ENCODE results near the gene A4GNT. TPM values are rescaled to one million over a fixed set of nuclear protein-coding genes. Genes with fewer than 3 reads are reported as not detected.
"Not testable (repeated sequence)": the region's sequence is repeated elsewhere in the genome, so short reads cannot be mapped to it uniquely, and the experiment has no call there.

Gene A4GNT
- total RNA-seq, result 1 to 10 TPM in 1 of 8 experiments, under 1 TPM in 4, not detected in 3; 0.19 to 1.4 (median 0.40) TPM

- Histone ChIP-seq H3K27ac (no peak within 1 kb of the TSS), H3K4me1 (replicated peaks in 1 of 2) (no peaks in the 10 kb centered on the region), H3K4me3 (no peak within 1 kb of the TSS)
- no peak for ATAC-seq (replicated peaks in 6 of 8)
- in situ Hi-C loops (cut with MboI; ENCODE audit: low pct_unique_long_range_greater_than_20kb in 2 of 9, low sequenced_read_pairs in 9 of 9, unreplicated experiment in 9 of 9), result no loop called here
- WGBS, 10 experiments, result 40 to 80% (median 60%) methylated on average over 1 of the region's 1 CpG; no CpG with 5 or more reads in 5 of the 10 experiments
These were observed at the start of gene A4GNT for GRCh38 chr3:138132239-138132638. Gene A4GNT, minus strand, starts transcription at chr3:138132390. Its CDS starts 1,134 bp downstream, at chr3:138131256.

GRCh38 chr3:138180375-138181029 lies 48.3 kb upstream of the A4GNT start:
- in situ Hi-C loops (cut with MboI; ENCODE audit: low pct_unique_long_range_greater_than_20kb in 2 of 9, low sequenced_read_pairs in 9 of 9, unreplicated experiment in 9 of 9), result no loop called here
- 0 to 37% (median 15%) methylated on average over 1 to 2 of the region's 2 CpGs; no CpG with 5 or more reads in 1 of the 10 experiments for WGBS, 10 experiments
- Histone ChIP-seq H3K4me3 (no peak overlapping the region), H3K27ac (no peak overlapping the region), H3K4me1 (replicated peaks in 1 of 2) (no peaks in the 10 kb centered on the region)
- ATAC-seq (replicated peaks in 6 of 8), result peak; percentile 75 to 87 (median 84)

GRCh38 chr3:138174421-138175131 lies 42.4 kb upstream of the A4GNT start, which contains the start of gene DBR1:
Gene DBR1, minus strand, starts transcription at chr3:138174921. Its CDS starts 126 bp downstream, at chr3:138174795.
- in situ Hi-C loops (cut with MboI; ENCODE audit: low pct_unique_long_range_greater_than_20kb in 2 of 9, low sequenced_read_pairs in 9 of 9, unreplicated experiment in 9 of 9), result no loop called here
- peak within 1 kb of the TSS; percentile 4 to 49 for H3K27ac ChIP-seq
- peaks cover 3 to 10% of the 10 kb centered on the region in 2 donors for H3K4me1 ChIP-seq (replicated peaks in 1 of 2)
- WGBS, 10 experiments, result 0 to 3% (median 0%) methylated on average over 6 to 20 of the region's 38 CpGs; no CpG with 5 or more reads in 1 of the 10 experiments
- peak within 1 kb of the TSS; percentile 58 to 85 (median 77) for H3K4me3 ChIP-seq
- peak; percentile 96 to 98 (median 97) for ATAC-seq (replicated peaks in 6 of 8)

GRCh38 chr3:138173769-138174420 lies 41.7 kb upstream of the A4GNT start:
- H3K4me3 ChIP-seq, result peak overlapping the region; percentile 58 to 85 (median 77)
- H3K27ac ChIP-seq, result no peak overlapping the region
- ATAC-seq (replicated peaks in 6 of 8), result no peak
- WGBS, 10 experiments, result 0 to 64% (median 45%) methylated on average over 1 to 13 of the region's 13 CpGs; no CpG with 5 or more reads in 2 of the 10 experiments
- in situ Hi-C loops (cut with MboI; ENCODE audit: low pct_unique_long_range_greater_than_20kb in 2 of 9, low sequenced_read_pairs in 9 of 9, unreplicated experiment in 9 of 9), result no loop called here
- H3K4me1 ChIP-seq (replicated peaks in 1 of 2), result peaks cover 3 to 10% of the 10 kb centered on the region in 2 donors

GRCh38 chr3:138172625-138173024 lies 40.4 kb upstream of the A4GNT start:
- in situ Hi-C loops (cut with MboI; ENCODE audit: low pct_unique_long_range_greater_than_20kb in 2 of 9, low sequenced_read_pairs in 9 of 9, unreplicated experiment in 9 of 9), result no loop called here
- ATAC-seq (replicated peaks in 6 of 8), result no peak
- peaks cover 3 to 10% of the 10 kb centered on the region in 2 donors for H3K4me1 ChIP-seq (replicated peaks in 1 of 2)
- 67 to 100% (median 83%) methylated on average over 1 to 2 of the region's 2 CpGs; no CpG with 5 or more reads in 1 of the 10 experiments for WGBS, 10 experiments
- H3K4me3 ChIP-seq, result no peak overlapping the region
- H3K27ac ChIP-seq, result no peak overlapping the region

GRCh38 chr3:138165061-138165460 lies 32.9 kb upstream of the A4GNT start:
- Histone ChIP-seq H3K27ac (no peak overlapping the region), H3K4me1 (replicated peaks in 1 of 2) (no peaks in the 10 kb centered on the region), H3K4me3 (no peak overlapping the region)
- 87 to 100% (median 94%) methylated on average over 2 of the region's 2 CpGs; no CpG with 5 or more reads in 7 of the 10 experiments for WGBS, 10 experiments
- no peak for ATAC-seq (replicated peaks in 6 of 8)
- in situ Hi-C loops (cut with MboI; ENCODE audit: low pct_unique_long_range_greater_than_20kb in 2 of 9, low sequenced_read_pairs in 9 of 9, unreplicated experiment in 9 of 9), result no loop called here

GRCh38 chr3:138157743-138158142 lies 25.6 kb upstream of the A4GNT start:
- no peak for ATAC-seq (replicated peaks in 6 of 8)
- in situ Hi-C loops (cut with MboI; ENCODE audit: low pct_unique_long_range_greater_than_20kb in 2 of 9, low sequenced_read_pairs in 9 of 9, unreplicated experiment in 9 of 9), result no loop called here

GRCh38 chr3:138154534-138154933 lies 22.3 kb upstream of the A4GNT start:
- in situ Hi-C loops (cut with MboI; ENCODE audit: low pct_unique_long_range_greater_than_20kb in 2 of 9, low sequenced_read_pairs in 9 of 9, unreplicated experiment in 9 of 9), result no loop called here
- Histone ChIP-seq H3K4me3 (no peak overlapping the region), H3K27ac (no peak overlapping the region), H3K4me1 (replicated peaks in 1 of 2) (no peaks in the 10 kb centered on the region)
- ATAC-seq (replicated peaks in 6 of 8), result no peak

More at GRCh38 chr3:138157743-138158142, 25.6 kb upstream of the A4GNT start:
- Histone ChIP-seq H3K4me3 (no peak overlapping the region), H3K4me1 (replicated peaks in 1 of 2) (no peaks in the 10 kb centered on the region), H3K27ac (no peak overlapping the region)
- 90 to 100% (median 99%) methylated on average over 1 to 4 of the region's 4 CpGs; no CpG with 5 or more reads in 3 of the 10 experiments for WGBS, 10 experiments

- Histone ChIP-seq H3K27ac (no peak overlapping the region), H3K4me3 (no peak overlapping the region), H3K4me1 (replicated peaks in 1 of 2) (no peaks in the 10 kb centered on the region)
- ATAC-seq (replicated peaks in 6 of 8), result no peak
- WGBS, 10 experiments, result 40 to 90% (median 73%) methylated on average over 2 to 4 of the region's 4 CpGs
- in situ Hi-C loops (cut with MboI; ENCODE audit: low pct_unique_long_range_greater_than_20kb in 2 of 9, low sequenced_read_pairs in 9 of 9, unreplicated experiment in 9 of 9), result no loop called here
These were observed 16.3 kb upstream of the A4GNT start for GRCh38 chr3:138148503-138148902.

- in situ Hi-C loops (cut with MboI; ENCODE audit: low pct_unique_long_range_greater_than_20kb in 2 of 9, low sequenced_read_pairs in 9 of 9, unreplicated experiment in 9 of 9); ATAC-seq (replicated peaks in 6 of 8); H3K4me1 ChIP-seq (replicated peaks in 1 of 2); H3K4me3 ChIP-seq; H3K27ac ChIP-seq: not testable (repeated sequence)
- 76 to 100% (median 92%) methylated on average over 1 to 3 of the region's 3 CpGs; no CpG with 5 or more reads in 1 of the 10 experiments for WGBS, 10 experiments
These were observed 10.0 kb upstream of the A4GNT start for GRCh38 chr3:138142181-138142580.

- Histone ChIP-seq H3K4me1 (replicated peaks in 1 of 2) (no peaks in the 10 kb centered on the region), H3K27ac (no peak overlapping the region), H3K4me3 (no peak overlapping the region)
- ATAC-seq (replicated peaks in 6 of 8), result no peak
- in situ Hi-C loops (cut with MboI; ENCODE audit: low pct_unique_long_range_greater_than_20kb in 2 of 9, low sequenced_read_pairs in 9 of 9, unreplicated experiment in 9 of 9), result no loop called here
These were observed 8.8 kb upstream of the A4GNT start for GRCh38 chr3:138140940-138141339.

- H3K27ac ChIP-seq, result no peak overlapping the region
- in situ Hi-C loops (cut with MboI; ENCODE audit: low pct_unique_long_range_greater_than_20kb in 2 of 9, low sequenced_read_pairs in 9 of 9, unreplicated experiment in 9 of 9), result no loop called here
- WGBS, 10 experiments, result 8 to 73% (median 45%) methylated on average over 1 to 2 of the region's 2 CpGs; no CpG with 5 or more reads in 1 of the 10 experiments
These were observed 7.5 kb upstream of the A4GNT start for GRCh38 chr3:138139691-138140090.

GRCh38 chr3:138137861-138138260 lies 5.7 kb upstream of the A4GNT start:
- Histone ChIP-seq H3K4me3 (no peak overlapping the region), H3K4me1 (replicated peaks in 1 of 2) (no peaks in the 10 kb centered on the region), H3K27ac (no peak overlapping the region)
- in situ Hi-C loops (cut with MboI; ENCODE audit: low pct_unique_long_range_greater_than_20kb in 2 of 9, low sequenced_read_pairs in 9 of 9, unreplicated experiment in 9 of 9), result no loop called here
- 69 to 80% (median 78%) methylated on average over 1 to 2 of the region's 2 CpGs; no CpG with 5 or more reads in 6 of the 10 experiments for WGBS, 10 experiments
- no peak for ATAC-seq (replicated peaks in 6 of 8)

More at GRCh38 chr3:138139691-138140090, 7.5 kb upstream of the A4GNT start:
- no peak overlapping the region for H3K4me3 ChIP-seq
- ATAC-seq (replicated peaks in 6 of 8), result no peak
- no peaks in the 10 kb centered on the region for H3K4me1 ChIP-seq (replicated peaks in 1 of 2)

Data from motor neuron (in vitro differentiated cells).